Measurements from ENCODE around the gene AIMP2.
A peak's percentile ranks its signal among the peaks of the same experiment; 100 is the strongest.
"Not testable (repeated sequence)": the region's sequence is repeated elsewhere in the genome, so short reads cannot be mapped to it uniquely, and the experiment has no call there.

AIMP2 gene

DNA sequence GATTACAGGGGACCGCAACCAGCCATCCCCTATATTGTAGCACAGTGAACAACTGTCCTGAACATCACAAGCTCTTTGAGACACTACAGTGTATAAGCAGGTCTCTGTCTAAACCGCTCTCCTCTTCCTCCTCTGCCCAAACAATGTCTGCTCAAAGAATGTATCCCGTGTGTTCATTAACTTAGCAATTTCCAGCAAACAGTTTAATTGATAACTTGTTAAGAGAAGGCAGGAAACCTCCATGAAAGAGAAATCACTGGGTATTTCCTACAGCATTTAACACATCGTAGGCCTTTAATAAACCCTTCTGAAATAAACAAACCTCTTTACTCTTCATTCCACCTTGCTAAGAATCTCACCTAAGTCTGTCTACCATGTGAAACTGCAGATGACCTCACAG lies 1.7 kb upstream of the AIMP2 start:
- ChIA-PET POLR2A (no interaction called here), CTCF (no interaction called here)
- TF ChIP-seq FOXA1 (IDR thresholded peaks at IDR 0.05) (no peak), SP1 (IDR thresholded peaks at IDR 0.05) (no peak), FOXM1 (IDR thresholded peaks at IDR 0.05; ENCODE audit: borderline replicate concordance) (no peak), SUZ12 (IDR thresholded peaks at IDR 0.05) (no peak), L3MBTL2 (conservative IDR thresholded peaks at IDR 0.05) (no peak), NFRKB (IDR thresholded peaks at IDR 0.05) (no peak), FOXK2 (IDR thresholded peaks at IDR 0.05) (no peak), CTBP1 (IDR thresholded peaks at IDR 0.05; ENCODE audit: borderline replicate concordance) (no peak), HDGF (IDR thresholded peaks at IDR 0.05; ENCODE audit: borderline replicate concordance) (no peak)
- TF ChIP-seq, protein P1, sequence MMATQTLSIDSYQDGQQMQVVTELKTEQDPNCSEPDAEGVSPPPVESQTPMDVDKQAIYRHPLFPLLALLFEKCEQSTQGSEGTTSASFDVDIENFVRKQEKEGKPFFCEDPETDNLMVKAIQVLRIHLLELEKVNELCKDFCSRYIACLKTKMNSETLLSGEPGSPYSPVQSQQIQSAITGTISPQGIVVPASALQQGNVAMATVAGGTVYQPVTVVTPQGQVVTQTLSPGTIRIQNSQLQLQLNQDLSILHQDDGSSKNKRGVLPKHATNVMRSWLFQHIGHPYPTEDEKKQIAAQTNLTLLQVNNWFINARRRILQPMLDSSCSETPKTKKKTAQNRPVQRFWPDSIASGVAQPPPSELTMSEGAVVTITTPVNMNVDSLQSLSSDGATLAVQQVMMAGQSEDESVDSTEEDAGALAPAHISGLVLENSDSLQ (IDR thresholded peaks at IDR 0.05) = no peak
- DNase-seq (ENCODE audit: extremely low spot score) = no peak

DNA sequence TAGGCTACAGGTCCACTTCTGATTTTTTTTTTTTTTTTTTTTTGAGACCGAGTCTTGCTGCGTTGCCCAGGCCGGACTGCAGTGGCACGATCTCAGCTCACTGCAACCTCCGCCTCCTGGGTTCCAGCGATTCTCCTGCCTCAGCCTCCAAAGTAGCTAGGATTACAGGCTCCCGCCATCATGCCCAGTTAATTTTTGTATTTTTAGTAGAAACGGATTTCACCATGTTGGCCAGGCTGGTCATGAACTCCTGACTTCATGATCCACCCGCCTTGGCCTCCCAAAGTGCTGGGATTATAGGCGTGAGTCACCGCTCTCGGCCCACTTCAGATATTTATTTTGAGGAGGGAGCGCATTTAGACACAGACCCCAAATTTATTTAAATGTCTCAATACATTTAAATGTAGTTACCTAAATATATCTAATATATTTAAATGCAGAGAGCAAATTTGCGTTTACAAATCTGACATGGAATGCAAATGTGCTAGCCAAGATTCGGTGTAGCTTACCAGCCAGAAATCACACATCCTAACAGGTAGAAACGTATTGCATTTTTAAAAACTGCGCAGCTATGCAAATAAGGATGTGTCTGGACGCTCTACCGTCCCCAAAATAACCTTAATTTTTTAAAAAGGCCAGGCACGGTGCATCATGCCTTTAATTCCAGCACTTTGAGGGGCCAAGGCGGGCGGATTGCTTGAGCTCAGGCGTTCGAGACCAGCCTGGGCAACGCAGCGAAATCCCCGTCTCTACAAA lies 1.1 kb upstream of the AIMP2 start:
- POLR2A ChIA-PET = interaction anchor here (1.1 to 2.1 kb wide), 5 partner anchors 11 to 88 kb away, joined by 3 to 13 read pairs (median 6); no protein-coding TSS in a partner anchor
- CTCF ChIA-PET = interaction anchor here (1.5 kb wide), 1 partner anchor 11 kb away, joined by 6 read pairs; no protein-coding TSS in a partner anchor
- not testable (repeated sequence) for DNase-seq (ENCODE audit: extremely low spot score)
- TF ChIP-seq ZNF384 (IDR thresholded peaks at IDR 0.05) = peak; percentile 41; the same call in 1 of the 2 replicates

DNA sequence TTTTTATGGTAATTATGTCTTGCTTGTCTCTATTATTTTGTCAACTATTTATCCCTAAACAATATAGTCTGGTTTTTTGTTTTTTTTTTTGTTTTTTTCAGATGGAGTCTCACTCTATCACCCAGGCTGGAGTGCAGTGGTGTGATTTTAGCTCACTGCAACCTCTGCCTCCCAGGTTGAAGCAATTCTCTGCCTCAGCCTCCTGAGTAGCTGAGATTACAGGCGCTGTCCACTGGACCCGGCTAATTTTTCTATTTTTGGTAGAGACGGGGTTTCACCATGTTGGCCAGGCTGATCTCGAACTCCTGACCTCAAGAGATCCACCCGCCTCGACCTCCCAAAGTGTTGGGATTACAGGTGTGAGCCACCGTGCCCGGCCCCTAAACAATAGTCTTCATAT lies 1.3 kb downstream of the AIMP2 start:
- DNase-seq (ENCODE audit: extremely low spot score); POLR2A ChIA-PET; CTCF ChIA-PET: not testable (repeated sequence)

DNA sequence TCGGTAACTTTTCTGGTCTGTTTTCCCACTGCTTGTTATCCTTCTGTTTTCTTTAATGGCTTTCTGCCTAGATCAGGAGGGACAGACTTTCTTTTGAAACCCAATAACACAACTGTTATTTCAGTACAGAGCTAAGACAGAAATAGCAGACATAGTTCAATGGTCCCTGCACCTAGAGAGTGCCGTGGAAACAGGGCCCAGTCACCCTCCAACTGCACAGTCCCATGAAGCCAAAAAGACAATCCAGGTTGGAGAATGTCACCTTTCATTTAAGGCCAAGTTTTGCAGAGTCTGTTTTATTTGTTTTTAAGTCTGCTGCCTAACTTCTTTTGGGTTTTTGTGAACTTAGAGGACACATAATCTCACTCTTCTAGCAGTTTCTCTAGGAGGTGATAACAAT lies 2.5 kb downstream of the AIMP2 start:
- DNase-seq (ENCODE audit: extremely low spot score) = no peak
- POLR2A ChIA-PET = no interaction called here
- TF ChIP-seq BHLHE40 (IDR thresholded peaks at IDR 0.05; ENCODE audit: borderline replicate concordance) (no peak), CTBP1 (IDR thresholded peaks at IDR 0.05; ENCODE audit: borderline replicate concordance) (no peak), FOXA1 (IDR thresholded peaks at IDR 0.05) (no peak), FOXM1 (IDR thresholded peaks at IDR 0.05; ENCODE audit: borderline replicate concordance) (no peak), ZNF384 (IDR thresholded peaks at IDR 0.05) (no peak), L3MBTL2 (conservative IDR thresholded peaks at IDR 0.05) (no peak), NFRKB (IDR thresholded peaks at IDR 0.05) (no peak), ELF4 (IDR thresholded peaks at IDR 0.05) (no peak), ARNT (IDR thresholded peaks at IDR 0.05) (no peak), HDGF (IDR thresholded peaks at IDR 0.05; ENCODE audit: borderline replicate concordance) (no peak)
- TF ChIP-seq, protein P1 (IDR thresholded peaks at IDR 0.05) = no peak
- CTCF ChIA-PET = interaction anchor here (1.2 kb wide), 1 partner anchor 13 kb away, joined by 8 read pairs; no protein-coding TSS in a partner anchor

DNA sequence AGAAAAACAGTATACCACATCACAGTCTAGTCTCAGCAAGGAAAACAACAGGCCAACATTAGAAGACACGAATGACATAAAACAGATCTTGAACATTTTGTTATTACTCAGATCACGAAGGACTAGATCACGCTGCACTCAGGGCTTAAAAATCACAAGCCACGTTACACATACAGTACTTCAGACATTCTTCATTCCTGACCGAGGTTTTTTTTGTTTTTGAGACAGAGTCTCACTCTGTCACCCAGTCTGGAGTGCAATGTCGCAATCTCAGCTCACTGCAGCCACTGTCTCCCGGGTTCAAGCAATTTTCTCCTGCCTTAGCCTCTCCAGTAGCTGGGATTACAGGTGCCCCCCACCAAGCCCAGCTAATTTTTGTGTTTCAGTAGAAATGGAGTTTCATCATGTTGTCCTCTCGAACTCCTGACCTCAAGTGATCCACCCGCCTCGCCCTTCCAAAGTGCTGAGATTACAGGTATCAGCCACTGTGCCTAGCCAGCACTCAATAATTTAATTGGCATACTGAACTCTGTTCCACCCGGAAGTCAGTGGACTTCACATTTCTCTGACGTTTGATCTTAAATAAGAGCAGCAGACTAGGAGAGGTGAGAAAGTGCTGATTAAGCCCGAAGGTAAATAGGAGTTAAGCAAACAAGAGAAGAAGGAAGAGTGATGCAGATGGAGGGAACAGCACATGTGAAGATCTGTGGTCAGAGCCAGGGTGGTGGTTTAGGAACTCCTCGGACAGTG lies 3.5 kb downstream of the AIMP2 start:
- ChIA-PET POLR2A (no interaction called here), CTCF (interaction anchor here (1.2 kb wide), 1 partner anchor 12 kb away, joined by 8 read pairs; no protein-coding TSS in a partner anchor)
- DNase-seq (ENCODE audit: extremely low spot score) = no peak
- TF ChIP-seq ELF4 (IDR thresholded peaks at IDR 0.05) (no peak), HDGF (IDR thresholded peaks at IDR 0.05; ENCODE audit: borderline replicate concordance) (no peak), CTBP1 (IDR thresholded peaks at IDR 0.05; ENCODE audit: borderline replicate concordance) (no peak), ZNF384 (IDR thresholded peaks at IDR 0.05) (no peak), LEF1 (IDR thresholded peaks at IDR 0.05; ENCODE audit: borderline replicate concordance) (no peak), FOXM1 (IDR thresholded peaks at IDR 0.05; ENCODE audit: borderline replicate concordance) (no peak), FOXK2 (IDR thresholded peaks at IDR 0.05) (no peak)
- TF ChIP-seq, protein P1 (IDR thresholded peaks at IDR 0.05) = no peak

DNA sequence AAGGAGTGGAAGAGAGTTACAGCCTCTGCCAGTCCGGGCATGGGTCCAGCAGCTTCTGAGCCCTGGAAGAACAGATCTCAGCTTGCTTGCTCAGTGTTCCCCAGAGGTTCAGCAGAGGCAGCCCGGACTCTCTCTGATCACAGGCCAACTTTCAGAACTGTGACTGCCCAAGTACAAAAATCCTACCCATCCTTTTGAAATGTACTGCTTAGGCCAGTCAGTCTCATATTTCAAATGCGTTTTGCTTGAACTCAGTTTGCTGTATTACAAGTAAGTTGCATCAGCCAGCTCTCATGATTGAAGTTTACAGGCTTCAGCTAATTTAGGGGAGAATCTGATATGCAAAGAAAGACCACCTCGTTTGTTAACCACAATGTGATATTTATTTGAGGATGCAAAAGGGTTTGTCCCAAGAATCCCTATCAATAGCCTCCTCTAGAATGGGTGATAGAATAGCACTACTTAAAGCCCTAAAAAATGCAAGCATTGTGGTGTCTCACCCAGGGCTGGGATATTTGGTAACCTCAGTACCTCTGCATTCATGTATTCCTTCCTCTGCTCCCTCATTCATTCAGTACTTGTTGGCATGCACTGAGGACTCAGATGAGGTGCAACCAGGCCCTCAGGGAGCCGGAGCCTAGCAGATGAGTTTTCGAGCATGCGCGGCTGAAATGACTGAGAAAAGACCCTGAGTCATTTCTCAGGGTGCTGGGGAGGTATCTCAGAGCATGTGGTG lies 7.0 kb downstream of the AIMP2 start:
- no peak for TF ChIP-seq SUZ12 (IDR thresholded peaks at IDR 0.05)
- no peak for TF ChIP-seq LEF1 (IDR thresholded peaks at IDR 0.05; ENCODE audit: borderline replicate concordance)
- no peak for TF ChIP-seq FOXM1 (IDR thresholded peaks at IDR 0.05; ENCODE audit: borderline replicate concordance)
- no peak for TF ChIP-seq L3MBTL2 (conservative IDR thresholded peaks at IDR 0.05)
- no peak for TF ChIP-seq ELF4 (IDR thresholded peaks at IDR 0.05)
- no peak for TF ChIP-seq NFRKB (IDR thresholded peaks at IDR 0.05)
- DNase-seq (ENCODE audit: extremely low spot score) = no peak
- CTCF ChIA-PET = no interaction called here
- POLR2A ChIA-PET = interaction anchor here (1.0 kb wide), 1 partner anchor 9 kb away, joined by 5 read pairs; no protein-coding TSS in a partner anchor

All from HEK293T (cell line).